Colon (tissue), 2 donors: ENCODE data around the gene RFTN1.
A peak's percentile ranks its signal among the peaks of the same experiment; 100 is the strongest.

Experiments
- FAIRE-seq: peaks from 2 replicates; lab custom pipeline; 2012; peaks lifted over from hg19 to GRCh38; lab: Jason Lieb, UNC
- donor health status: control.
- donor health status: control.

RFTN1 gene

DNA sequence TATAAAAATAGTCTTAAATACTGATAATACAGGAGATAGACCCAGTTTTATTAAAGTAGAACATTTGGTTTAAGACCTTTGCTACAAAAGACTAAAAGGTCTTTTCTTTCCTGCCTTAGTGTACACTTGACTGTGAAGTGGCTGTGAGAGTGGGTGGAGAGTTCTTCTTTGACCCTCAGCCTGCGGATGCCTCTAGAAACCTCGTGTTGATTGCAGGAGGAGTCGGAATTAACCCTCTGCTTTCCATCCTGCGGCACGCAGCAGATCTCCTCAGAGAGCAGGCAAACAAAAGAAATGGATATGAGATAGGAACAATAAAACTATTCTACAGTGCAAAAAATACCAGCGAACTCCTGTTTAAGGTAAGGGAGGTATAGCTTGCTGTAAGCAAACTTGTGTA lies 212.0 kb downstream of the RFTN1 start:
- no peak for FAIRE-seq

DNA sequence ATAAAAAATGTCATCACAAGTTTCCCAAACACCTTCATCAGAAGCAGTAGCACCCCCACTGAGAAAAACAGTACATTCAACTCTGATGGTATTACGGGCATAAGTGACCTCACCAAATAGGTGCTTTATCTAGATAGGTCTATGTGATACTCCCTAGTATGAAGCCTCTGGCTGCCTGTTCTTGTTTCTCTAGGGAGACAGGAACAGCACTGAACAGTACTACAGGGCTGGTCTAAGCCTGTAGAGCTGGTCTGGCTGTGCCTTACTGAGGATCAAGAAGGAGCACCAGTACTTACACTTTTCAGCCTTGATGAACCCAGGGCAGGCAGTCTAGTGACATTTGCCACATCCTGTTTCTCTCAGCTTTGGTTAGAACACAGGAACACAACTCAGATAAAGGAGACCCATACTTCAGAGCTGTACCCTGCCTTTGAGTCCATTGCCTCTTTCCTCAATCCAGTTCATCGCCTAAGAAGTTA lies 212.6 kb downstream of the RFTN1 start:
- no peak for FAIRE-seq

DNA sequence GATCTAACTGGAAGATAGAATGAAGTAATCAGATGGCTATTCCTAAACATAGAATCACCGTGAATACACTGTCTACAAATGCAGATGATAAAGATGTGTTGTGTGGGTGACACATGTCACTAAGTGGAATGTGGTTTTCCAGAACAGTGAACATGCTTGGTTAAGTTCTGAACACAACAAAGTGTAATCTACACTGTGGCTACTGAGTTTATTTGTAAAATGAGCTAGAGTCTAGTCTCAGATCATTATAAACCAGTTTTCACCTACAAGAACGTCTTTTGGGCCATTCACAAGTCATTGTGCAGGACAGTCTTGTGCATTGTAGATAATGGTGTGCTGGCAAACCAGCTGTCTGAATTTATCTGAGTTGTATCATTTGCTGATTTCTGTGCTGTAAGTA lies 213.2 kb downstream of the RFTN1 start:
- FAIRE-seq = no peak

DNA sequence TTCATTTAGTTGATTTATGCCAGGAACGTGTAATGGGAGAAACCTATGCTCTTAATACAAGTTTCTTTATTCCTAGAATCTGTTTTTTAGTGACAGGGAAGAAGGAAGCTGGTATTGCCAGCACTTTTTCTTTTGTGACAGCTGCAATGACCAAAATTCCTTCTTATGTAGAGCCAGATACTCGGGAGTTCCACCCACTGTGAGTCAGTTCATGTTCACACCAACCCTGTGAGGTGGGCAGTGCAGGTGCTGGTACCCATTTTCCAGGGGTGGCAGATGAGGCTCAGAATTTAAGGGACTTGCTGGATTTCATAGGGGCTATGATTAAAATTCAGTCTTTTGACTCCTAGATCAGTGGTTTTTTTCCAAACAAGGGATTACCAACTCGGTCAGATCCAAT lies 213.8 kb downstream of the RFTN1 start:
- no peak for FAIRE-seq

DNA sequence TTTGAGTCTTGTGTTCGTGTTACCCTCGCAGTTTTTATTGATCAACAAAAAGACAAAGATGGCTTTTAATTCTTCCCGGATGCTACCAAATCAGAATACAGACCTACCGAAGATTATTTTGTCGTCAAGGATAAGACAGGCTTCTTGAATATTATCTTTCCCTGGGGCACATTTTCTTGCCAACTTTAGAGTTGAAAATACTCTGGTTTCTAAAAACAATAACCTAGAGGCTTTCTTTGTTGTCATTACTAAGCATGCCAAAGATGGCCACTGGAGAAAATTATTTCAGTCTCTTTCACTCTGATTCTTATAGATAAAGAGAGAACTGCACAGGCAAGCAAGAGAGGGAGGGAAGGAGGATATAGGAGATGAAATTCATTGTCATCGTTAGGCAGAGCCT lies 214.6 kb downstream of the RFTN1 start:
- FAIRE-seq = no peak

DNA sequence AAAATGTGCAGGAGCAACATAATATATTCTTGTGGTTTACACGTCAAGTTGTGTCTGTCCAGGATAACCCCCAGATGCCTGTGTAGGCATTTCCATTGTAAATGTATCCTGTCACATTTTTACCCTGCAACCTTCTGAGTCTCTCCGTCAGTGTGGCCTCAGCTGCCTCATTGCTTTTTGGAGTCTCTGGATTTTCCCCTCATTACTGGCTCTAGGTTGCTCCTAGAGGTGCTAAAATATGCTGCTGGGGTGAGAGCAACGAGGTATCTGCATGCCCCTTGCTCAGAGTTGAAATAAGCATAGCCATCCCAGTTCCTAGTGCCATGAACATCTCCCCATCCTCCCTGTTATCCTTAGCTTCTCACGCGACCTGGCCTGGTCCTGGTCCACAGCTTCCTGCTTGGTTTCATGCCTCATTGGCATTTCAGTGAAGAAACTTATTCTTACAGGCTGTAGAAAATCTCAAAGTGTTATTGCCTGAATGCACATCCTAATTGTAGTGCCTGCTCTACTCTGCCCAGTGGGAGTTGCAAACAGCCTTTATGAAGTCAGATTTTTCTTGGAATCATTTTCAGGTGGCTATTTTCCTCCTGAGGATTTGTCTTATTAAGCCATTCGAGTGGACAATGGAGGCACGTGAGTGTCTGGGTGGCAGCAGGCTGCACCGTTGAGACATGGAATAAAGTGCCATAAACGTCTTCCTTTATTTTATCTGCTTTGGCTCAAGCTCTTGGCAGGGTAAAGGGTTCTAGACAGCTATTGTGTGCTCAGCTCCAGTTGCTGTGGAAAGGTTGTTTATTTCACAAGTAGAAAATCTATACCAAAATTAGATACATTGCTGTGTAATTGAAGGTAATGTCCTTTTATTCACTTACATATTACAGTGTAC lies 215.3 kb downstream of the RFTN1 start:
- FAIRE-seq = no peak

DNA sequence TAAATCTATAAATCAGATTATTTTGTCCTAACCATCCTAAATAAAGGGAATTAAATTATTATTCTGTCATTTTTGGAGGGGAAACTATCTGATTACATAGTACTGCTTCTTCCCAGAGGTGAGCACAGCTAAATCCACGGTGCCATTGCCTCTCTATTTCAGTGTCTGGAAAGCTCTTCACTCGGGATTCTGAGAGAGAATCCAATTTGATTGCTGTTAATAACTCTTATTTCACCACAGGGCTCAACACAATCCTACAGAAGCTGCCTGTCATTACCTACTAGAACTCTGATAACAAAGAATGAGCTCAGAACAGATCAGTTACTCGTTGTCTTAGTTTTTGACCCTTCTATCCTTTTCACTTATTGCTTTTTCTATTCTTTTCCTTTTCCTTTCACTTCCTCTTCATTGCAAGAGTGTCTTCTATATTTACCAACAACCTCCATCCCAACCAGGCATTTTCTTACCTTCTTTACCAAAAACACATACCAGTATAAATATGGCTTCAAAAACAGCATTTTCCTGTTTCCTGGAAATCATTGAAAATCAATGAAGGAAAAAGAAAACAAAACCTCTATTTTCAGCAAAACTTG lies 218.1 kb downstream of the RFTN1 start:
- FAIRE-seq = no peak

DNA sequence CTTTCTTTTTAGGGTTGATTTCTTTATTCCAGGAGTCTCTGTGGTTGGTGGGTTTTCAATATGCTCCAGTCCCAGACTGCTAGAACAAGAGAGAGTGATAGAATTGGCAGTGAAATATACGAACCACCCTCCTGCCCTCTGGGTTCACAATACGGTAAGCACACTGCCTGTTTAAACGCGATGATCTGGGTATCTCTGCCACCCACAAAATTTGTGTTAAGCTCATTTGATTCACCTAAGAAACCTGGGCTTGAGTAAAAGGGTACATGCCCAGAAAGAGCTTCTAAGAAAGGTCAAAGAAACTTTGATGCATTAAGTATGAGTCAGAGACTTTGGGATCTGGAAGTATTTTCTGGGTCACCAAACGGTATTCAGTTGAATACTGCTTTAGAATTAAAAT lies 218.7 kb downstream of the RFTN1 start:
- FAIRE-seq = no peak

DNA sequence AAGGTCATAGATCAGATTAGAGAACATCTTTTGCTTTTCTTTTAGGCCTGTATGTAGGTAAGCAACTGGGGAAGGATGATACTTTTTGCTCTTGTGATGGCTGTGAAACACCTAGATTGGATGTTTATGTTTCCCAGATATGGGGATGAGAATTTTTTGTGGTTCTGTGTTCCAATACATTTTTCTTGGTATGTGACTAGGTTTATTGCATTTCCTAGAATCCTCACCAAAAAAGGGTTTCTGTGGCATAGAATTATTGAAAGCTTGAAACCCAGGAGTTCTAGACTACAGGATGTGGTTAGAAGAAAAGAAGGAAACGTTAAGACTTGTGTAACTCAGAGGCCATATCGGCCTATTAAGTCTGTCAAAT lies 222.7 kb downstream of the RFTN1 start:
- FAIRE-seq = no peak

DNA sequence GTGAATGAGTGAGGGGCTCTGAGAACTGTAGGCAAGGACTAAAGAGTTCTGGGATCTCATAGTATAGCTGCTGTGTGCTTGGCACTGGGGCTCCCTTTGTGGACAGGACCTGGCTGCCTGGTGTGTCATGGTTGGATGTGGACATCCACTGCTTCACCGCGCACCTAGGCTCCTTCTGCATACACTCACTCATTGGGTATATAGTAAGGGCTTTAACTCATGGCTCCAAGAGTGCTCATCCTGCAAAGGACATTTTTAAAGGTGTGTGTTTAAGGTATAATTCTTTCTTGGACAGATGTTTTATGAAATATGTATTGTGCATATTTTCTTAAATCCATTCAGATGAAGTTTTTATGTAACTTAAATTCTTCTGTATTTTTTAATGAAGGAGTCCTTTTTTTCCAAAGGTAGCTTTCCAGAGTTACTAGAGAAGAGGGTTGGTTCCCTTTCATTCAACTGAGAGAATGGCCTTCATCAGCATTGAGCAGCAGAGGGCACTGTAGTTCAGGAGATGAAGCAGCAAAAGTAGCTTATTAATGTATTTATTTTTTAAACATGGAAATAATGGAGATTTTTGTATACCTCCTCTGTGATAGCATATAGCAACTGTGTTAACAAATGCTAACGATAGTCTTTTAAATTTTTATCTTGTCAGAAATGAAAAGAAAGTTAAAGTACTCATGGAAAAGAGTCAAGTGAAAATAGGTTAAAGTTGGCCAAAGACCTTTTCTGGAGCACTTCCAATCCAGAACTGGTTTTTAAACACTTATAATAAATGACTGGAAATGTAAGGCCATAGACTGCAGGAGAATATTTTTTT lies 223.3 kb downstream of the RFTN1 start:
- no peak for FAIRE-seq

DNA sequence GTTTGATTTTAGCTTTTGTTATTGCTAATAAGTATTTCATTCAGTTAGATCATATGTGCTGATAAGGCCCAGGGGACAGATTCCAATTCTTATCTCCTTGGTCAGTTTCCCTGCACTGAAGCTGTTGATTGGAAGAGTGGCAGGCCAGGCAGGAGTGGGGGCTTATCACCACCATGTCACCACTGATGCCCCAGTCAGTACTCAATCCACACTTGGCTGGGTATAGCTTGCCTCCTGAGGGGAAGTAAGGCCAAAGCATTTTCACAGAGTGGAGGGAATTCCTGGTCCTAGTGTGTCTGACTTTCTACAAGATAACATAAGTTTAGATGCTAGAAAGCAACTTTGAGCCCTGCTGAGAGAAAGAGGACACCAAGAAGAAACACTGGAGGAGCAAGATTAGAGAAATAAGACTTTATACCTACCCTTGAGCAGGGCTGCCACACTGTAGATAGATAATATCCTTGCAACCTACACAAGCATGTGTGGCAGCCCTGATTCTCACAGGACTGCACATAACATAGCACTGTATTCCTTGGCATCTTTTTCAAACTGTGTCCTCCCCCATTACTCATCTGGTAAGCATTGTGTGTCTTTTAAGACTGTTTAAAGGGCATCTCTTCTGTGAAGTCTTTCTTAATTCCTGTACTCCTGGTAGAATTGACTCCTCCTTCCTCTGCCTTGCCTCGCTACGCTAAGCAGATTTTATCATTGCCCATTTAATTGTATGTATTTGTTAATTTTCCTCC lies 224.2 kb downstream of the RFTN1 start:
- FAIRE-seq = no peak

DNA sequence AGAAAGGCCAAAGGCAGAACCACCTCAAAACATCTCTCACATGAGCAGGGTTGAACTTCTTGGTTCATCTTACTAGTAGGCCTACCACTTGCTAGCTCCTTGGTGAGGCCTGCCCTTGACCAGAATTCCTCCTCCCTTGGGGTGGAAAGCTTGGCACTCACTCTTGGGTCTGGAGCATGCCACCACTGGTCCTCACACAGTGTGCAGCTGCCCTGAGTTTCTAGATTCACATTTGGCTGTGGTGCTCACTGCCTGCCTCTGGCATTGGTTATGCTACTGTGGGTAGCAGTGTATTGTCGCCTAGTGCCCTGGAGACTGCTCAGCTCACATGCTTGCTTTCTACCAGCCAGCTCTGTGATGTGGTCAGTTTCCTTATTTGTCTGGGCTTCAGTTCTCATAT lies 224.8 kb downstream of the RFTN1 start:
- FAIRE-seq = no peak

DNA sequence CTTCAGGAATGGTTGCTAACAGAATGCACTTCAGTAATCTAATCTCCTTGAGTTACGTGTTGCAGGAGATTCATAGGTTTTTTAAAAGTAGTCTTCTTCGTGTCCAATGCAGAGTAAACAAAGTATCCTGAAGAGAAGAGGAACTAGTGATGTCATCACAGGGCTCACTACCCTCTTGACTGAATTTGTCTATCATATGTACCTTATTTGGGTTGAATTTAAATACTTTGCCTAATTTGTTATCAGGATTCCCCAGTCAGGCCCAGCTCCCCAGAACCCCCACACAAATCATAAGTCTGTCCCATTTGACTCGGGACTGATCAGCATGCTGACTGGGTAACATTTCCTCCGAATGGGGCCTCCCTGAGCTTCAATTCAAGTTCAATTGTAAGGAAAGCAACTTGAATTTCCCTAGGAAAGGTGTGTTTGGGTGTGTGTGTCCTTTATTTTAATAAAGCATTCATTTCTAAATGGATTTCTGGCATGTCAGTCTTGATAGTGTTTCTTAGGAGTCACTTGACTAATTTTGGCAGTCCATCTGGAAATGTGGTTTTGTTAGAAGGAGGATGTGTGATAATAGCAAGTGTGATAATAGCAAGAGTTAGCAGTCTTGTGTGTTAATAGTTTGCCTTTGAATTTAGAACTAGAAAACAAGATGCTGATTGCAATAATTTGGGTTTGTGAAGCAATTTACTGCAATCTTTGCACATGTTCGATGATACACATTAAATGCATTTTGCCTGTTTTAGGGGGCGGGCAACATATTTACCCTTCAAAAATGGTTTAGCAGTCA lies 226.6 kb downstream of the RFTN1 start:
- FAIRE-seq = no peak

DNA sequence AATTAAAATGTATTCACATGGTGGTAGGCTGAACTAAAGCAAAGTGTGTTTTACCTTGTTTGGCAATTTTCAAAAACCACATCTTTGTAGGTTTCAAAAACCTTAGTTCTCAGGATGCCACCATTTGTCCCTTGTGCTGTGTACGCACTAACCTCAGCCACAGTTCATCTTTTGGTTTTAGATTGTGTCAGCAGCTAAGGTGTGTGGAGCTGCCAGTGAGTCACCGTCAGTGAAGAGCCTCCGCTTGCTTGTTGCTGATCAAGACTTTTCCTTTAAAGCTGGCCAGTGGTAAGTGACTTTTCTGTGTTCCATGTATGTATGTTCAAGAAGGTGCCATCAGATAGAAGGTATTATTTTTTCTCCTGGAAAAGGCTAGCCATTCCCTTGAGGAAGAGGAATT lies 227.3 kb downstream of the RFTN1 start:
- FAIRE-seq = no peak

DNA sequence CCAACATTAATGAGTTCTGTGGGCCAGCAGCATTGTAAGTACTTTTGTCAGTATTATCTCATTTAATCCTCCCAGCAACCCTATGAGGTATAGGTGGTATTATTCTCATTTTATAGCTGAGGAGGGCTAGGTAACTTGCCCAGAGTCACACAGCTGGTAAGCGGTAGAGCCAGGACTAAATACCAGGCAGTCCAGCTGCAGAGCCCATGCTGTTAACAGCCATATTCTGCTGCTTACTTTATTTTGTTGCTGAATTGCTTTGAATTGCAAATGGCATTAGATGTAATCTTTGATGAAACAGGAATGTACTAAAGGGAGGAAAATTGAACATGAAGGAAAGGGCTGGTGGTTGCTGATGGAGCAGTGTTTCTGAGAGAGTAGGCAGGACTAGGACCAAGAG lies 228.9 kb downstream of the RFTN1 start:
- no peak for FAIRE-seq

DNA sequence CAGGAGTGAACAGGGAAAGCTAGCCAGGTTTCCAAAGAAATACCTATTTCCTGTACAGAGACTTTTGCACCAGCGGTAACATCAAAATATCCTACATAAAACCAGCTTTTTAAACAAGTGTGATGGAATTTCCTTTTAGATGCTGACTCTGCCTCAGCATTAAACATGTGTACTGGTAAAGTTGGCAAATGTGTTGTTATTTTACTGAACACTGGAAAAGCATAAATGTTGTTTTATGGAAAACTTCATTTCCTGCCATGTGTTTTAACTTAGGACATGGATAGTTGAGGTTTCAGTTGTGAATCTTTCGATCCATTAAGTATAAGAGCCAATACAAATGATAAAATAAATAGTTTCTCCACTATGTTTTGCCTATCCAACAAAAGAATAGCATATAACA lies 232.8 kb downstream of the RFTN1 start:
- no peak for FAIRE-seq

DNA sequence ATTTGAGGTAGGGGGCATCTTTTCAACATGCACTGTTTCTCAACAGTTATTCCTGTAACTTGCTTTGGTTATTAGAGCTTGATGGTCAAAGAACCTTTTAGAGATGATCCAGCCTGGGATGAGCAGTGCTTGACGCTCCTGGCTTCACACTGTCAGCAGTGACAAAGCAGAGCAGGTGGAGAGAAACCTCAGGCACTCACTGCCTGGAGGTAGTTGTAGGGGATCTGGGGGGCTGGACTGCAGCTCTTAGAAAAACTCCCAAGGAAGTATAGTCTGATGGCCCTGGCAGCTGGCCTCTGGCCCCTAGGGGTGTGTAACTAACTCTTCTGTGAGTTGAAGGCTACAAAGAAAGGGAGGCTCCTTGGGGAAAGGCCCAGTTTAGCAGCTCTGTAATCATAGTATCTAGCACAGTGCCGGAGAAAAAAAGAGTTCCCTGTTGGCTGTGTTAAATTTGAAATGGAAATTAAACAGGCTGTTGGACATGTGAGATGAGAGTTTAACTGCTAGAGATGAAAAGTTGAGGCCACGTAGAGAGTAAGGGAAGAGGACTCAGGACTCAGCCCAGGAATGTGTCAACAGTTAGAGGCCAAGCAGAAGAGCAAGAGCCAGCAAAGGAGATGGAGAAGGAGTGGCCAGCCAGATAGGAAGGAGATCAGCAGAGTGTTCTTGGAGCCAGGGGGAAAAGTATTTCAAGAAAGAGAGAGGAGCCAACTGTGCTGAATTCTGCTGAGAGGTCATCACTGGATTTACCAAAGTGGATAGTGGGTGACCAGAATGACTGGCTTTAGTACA lies 234.3 kb downstream of the RFTN1 start:
- no peak for FAIRE-seq

DNA sequence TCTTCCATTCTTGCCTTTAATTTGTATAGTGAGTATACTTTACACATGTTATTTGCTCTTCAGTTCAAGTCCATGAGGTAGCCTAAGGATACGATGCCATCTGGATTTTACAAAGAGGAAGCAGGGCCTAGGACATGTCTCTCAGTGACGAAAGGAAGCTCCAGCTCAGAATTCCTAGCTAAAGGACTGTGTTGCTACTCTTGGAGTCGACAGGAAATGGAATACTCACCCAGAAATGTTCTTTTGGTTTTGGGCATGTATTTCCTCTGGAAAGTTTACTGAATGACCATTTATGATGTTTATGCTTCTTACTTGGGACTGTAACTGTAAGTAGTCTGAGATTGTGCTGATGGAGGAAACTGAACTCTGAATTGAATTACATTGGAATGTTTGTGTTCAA lies 236.0 kb downstream of the RFTN1 start:
- FAIRE-seq = no peak

DNA sequence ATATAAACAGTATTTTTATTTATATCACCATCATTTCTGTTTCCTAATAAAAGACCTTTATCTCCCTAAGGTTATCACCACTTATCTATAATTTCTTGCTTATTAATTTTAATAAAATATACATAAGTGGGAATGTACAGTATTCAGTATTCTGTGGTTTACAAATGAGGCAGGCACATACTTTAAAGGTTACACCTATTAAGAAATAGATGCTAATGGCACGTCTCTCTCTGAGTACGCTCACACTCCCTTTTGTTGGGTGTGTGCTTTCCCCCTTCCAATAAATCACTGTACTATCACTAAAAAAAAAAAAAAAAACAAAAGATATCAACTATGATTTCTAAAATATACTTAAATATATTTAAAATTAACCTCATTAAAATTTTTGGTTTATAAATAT lies 239.6 kb downstream of the RFTN1 start:
- peak; percentile 69 for FAIRE-seq

DNA sequence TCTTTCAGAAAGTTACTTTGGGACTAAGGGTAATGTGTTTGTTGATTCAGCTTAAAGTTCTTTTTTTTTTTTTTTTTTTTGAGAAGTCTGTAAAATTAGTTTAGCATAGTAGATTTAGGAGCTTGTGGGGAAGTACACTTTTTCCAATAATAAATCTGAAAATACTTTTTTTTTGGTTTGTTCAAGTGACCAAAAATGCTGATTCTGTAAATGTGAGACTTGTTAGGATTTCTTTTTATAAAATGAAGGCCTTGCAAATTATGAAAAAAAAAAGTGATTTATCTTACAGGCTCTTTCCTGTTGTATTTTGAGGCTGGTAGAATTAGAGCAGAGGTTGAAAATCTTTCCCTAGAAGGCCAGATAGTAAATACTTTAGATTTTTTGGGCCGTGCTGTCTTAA lies 240.9 kb downstream of the RFTN1 start:
- FAIRE-seq = no peak

DNA sequence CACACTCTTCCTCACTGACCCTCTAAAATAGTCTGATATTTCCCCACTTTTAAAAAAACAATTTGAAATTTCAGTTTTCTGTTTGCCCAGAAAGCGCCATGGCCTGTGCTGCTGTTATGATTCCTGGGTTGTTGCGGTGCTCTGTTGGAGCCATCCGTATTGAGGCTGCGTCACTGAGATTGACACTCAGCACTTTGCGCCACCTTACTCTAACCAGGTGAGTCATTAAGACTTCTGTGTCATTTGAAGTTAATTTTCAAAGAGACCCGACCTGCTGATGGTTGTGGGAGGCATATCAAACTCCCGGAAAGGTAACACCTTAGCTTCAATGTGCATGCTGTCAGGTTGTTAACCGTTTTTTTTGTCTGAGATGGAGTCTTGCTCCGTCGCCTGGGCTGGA lies 242.6 kb downstream of the RFTN1 start:
- FAIRE-seq = no peak
